GM21423 (cell line): ENCODE data around the gene VDR.

Experiments used
- ATAC-seq: cut with Tn5 transposase; IDR thresholded peaks from one replicate; pipeline ENCODE4 v1.9.1; 2021; ENCODE audit warnings: mild to moderate bottlenecking, moderate library complexity; ENCODE audit not compliant: unreplicated experiment

Gene VDR

GRCh38 chr12:47904713-47905709 is at the start of gene VDR:
TSS of gene VDR (minus strand) at chr12:47904994. CDS start at chr12:47879113, 25,881 bp downstream.
- peak; percentile 52 for ATAC-seq

DNA sequence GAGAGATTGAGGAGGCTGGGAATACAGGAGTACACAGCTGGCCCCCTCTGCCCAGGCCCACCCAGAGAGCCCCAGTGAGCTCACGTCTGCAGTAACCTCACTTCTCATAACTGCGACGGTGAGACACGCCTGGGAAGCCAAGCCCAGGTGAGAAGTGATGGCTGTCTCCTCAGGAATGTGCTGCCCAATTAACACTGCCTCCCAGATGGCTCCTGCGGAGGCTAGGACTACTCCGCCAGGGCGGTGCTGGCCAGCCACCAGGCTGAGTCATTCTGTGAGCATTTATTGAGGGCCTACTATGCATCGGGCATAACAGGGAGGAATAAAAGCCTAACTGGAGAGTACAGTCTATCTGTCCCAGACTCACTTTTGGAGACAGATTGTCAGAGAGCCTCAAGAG is 49.3 kb upstream of the VDR start:
- no peak for ATAC-seq

DNA sequence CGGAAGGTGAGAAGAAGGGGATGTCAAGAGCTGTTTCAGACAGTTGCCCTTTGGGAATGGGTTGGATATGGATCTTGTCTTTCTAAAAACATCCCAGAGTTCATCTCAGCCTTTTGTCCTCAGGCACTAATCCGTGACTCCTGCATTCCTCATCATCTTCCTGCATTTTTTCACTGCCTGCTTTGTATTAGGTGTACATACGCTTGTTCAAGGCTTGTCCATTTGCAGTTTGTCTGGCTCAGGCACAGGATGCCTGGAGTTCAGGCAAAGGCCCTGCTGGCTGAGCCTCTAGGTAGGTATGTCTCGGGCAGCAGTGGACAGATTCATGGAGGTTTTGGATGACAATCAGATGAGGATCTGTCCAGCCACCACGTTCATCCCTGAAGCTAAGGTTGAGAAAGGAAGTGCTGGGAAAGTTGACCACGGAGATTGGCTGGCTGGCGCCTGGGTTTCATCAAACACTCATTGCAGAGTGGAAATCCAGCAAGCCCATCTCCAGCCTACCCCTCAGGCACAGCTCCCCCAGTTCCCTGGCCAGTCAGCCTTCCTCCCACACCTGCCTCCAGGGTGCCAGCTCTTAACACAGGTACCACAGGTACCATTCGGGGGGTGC is 46.2 kb upstream of the VDR start:
- no peak for ATAC-seq

DNA sequence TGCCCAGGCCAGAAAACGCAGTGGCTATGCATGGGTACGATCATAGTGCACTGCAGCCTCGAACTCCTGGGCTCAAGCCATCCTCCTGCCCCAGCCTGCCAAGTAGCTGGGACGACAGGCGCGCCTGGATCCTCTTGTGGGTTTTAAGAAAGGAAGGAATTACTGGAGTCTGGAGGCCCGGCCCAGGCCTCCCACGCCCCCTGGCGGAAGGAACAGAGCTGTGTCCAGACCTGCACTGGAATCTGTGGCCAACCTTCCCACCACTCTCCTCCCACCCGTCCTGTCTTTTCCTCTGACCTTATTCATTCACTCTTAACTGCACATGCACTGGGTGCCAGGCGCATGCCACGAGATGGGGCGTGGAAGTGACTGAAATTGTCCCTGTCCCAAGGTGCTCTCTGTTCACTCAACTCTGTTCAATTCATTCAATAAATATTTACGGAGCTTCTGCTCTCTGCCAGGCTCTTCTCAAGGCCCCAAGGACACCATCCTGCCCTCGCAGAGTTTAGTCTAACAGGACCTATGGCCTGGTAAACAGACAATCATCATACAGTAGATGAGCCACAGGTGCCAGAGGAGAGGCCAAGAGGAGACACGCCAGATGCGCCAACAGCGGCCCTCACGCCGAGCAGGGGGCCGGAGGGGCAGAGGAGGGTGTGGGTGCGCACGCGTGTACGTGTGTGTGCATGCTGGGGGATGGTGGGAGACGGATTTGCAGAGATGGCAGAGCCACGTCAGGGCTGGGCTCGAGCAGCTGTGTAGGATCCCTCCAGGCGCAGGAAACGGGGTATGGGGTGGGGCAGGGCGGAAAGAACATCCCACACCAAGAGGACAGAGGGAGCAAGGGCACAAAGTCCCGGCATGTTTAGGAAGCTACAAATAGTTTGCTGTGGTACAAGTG is 44.9 kb upstream of the VDR start:
- no peak for ATAC-seq

GRCh38 chr12:47947341-47947740 is 42.5 kb upstream of the VDR start:
- ATAC-seq = no peak

GRCh38 chr12:47946413-47947323 is 41.9 kb upstream of the VDR start:
- no peak for ATAC-seq

DNA sequence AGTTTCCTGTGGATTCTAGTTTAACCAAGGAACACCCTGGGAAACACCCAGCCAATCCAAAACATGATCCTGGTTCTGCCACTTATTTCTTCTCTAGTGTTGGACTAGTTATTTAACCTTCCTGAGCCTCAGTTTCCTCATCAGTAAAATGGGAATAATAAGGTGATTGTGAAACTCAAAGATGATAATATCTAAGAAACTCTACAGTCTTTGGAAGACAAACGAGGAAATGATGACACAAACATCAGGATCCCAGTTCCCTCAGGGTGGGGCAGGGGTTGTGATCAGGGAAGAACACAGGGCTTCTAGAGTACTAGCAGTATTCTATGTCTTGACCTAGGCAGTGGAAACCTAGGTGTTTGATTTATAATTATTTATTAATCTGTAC is 40.5 kb upstream of the VDR start:
- ATAC-seq = no peak

DNA sequence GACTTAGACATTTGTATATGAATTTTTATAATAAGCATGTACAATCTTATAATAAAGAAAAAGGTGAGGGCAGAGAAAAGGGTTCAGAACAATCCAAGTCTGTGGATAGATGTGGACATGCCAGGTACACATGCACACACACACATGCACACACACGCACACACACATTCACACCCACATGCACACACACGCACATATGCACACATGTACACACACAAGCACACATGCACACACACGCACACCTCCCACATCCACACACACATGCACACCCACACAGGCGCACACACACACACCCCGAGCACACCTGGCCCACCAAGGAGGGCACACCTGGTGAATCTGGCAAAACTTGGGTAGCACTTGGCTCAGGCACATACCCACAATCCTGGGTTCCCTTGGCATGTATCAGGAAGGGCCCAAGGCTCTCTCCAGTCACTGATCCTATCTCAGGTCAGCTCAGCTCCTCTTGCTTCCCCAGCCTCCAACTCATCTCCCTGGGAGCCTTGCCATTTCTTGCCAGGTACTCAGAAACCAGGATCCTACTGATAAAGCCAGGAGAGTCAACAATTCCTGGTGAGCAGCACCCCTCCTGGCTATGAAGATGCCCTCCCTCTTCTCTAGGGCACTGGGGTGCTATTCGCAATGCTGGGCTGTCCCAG is 40.0 kb upstream of the VDR start:
- no peak for ATAC-seq

DNA sequence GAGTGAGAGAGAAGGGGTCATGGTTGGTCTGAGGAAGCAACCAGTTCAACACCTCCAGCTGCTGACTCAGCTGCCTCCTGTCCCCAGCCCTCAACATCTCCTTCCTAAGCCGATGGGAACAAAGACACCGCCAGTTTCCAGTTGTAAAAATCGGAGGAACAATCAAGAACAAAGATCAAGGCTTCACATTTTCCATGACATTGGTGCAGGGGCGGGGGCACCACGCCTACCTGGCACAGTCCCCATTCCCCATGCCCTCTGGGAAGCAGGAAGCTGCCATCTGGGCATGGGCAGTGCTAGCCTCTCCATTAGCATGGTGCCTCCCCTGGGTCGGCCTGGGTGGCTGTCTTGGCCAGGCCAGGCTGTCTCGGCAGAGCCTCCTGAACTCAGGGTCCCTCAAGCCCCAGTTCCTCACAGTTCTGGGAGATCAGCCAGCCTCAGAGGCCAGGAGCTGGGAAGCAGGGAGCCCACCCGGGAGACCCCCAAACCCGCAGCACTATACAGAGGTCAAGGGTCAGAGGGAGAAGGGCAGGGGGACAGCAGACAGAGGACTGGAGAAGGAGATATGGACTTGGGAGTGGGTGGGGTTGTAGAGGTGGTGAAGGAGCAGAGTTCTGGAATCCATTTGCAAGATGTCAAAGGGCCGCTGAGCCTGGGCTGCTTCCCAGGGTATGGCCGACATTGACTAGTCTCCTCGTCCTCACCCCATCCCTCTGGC is 39.0 kb upstream of the VDR start:
- ATAC-seq = no peak

- no peak for ATAC-seq
Observed at GRCh38 chr12:47942614-47943225, 37.9 kb upstream of the VDR start.

GRCh38 chr12:47941871-47942613 is 37.2 kb upstream of the VDR start:
- ATAC-seq = no peak

GRCh38 chr12:47941475-47941780 is 36.6 kb upstream of the VDR start:
- no peak for ATAC-seq

- ATAC-seq = no peak
Observed at GRCh38 chr12:47940773-47941474, 36.1 kb upstream of the VDR start.

GRCh38 chr12:47939009-47939601 is 34.3 kb upstream of the VDR start:
- no peak for ATAC-seq

GRCh38 chr12:47938594-47938993 is 33.8 kb upstream of the VDR start:
- ATAC-seq = no peak

DNA sequence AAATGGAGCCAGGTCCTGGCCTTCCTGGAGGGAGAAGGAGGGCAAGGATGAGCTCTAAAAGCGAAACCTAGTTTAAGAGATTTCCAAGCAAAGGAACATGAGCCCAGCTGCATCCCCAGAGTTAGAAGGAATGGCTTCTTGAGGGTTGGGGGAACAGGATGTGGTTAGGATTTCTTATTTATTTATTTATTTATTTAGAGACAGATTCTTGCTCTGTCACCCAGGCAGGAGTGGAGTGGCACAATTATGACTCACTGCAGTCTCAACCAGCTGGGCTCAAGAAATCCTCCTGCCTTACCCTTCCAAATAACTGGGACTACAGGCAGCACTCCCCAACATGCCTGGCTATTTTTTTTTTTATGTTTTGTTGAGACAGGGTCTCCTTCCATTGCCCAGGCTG is 33.3 kb upstream of the VDR start:
- ATAC-seq = no peak

DNA sequence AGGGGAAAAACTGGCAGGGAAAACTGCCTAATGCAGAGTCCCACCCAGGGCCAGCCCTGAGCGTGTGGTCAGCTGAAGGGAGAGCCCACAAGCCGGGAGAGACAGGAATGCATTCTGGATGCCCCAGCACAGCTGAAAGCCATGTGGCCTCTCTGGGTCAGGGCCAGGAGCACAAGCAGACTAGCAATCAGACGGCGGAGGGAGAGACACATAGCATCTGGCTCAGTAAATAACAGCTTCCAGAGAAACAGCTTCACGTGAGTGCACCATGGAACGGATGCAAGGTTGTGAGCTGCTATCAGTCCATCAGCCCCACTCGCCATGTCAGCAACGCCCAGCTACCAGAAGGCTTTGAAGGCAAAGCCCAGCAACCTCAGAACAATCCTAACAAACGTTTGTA is 30.4 kb upstream of the VDR start:
- no peak for ATAC-seq
